ENCODE measurements around the gene RNF112.

DNA sequence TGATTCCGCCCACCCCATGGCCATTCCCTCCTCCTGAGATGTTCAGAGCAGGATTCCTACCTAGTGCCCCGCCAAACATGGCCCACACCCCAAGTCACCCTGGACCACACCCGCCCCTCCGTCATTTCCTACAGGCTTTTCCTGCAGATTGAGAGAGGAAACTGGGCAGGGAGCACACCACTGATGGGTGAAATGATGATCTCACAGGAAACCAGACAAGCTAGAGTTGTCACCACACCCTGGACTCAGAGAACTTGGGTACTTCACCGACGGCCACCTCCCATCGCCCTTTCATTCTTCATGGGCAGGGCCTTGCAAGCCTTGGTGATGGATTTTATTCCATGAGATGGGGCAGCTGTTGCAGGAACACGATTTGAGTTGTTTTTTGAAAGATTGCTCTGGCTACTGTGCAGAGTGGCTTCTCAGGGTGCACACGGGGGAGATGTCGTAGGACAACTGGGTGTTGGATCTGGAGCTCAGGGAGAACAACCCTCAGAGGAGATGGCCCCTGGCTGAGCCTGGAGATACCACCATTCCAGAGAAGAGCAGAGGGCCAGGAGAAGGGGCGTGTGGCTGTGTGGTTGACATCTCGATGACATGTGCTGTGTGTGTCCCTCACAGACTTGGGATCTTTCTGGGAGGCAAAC is 41.1 kb upstream of the RNF112 start:
- TF ChIP-seq SPI1 (IDR thresholded peaks at IDR 0.05; ENCODE audit: low read depth, low read length), result no peak
- TF ChIP-seq TAF1 (IDR thresholded peaks at IDR 0.05; ENCODE audit: low read depth, low read length), result no peak
